Caco-2 (cell line): ENCODE results near the gene KLHL29. TPM values are rescaled to one million over a fixed set of nuclear protein-coding genes. Genes with fewer than 3 reads are reported as not detected.

Experiments used
- BruUV-seq: library from RNA; stranded (reverse); fragments of 400-500 nt; replicated peaks from 2 replicates; lab custom pipeline; 2021; lab: Mats Ljungman, UMichigan
- CTCF ChIA-PET: fragments of 300-600 bp; sonication (Branson Sonifier 250); formaldehyde crosslinking; loops from one replicate; lab custom pipeline; 2022; ENCODE audit warnings: antibody characterized with exemption; lab: Charles Lee
- POLR2A ChIA-PET: fragments of 300-600 bp; sonication (Branson Sonifier 250); formaldehyde crosslinking; loops from one replicate; lab custom pipeline; 2022; ENCODE audit warnings: antibody characterized with exemption; lab: Charles Lee
- DNase-seq, 2 experiments: peaks; one replicate each; pipeline versions ENCODE4 v3.0.0 to v3.0.0-alpha.2; 2020 to 2022
- H3K27me3 ChIP-seq: replicated peaks from 2 replicates; pipeline ENCODE4 v1.6.0; 2011; ENCODE audit warnings: low read length; ENCODE audit not compliant: control insufficient read depth, insufficient read depth
- H3K36me3 ChIP-seq: 2 replicates; pipeline ENCODE4 v1.5.1; 2011; ENCODE audit warnings: low read length; ENCODE audit not compliant: control insufficient read depth, insufficient read depth
- H3K4me1 ChIP-seq: fragments of 250-450 bp; sonication (Bioruptor Pico); 2 replicates; pipeline ENCODE4 v1.5.1; 2020; ENCODE audit warnings: mild to moderate bottlenecking
- H3K4me3 ChIP-seq: 2 replicates; pipeline ENCODE4 v1.5.1; 2011; ENCODE audit warnings: low read depth, mild to moderate bottlenecking, control low read depth, low read length
- H3K9me3 ChIP-seq: fragments of 250-450 bp; sonication (Bioruptor Pico); 2 replicates; pipeline ENCODE4 v1.5.1; 2020; ENCODE audit warnings: mild to moderate bottlenecking, moderate library complexity
- H3K27ac Mint-ChIP-seq: one replicate; pipeline ENCODE4 v1.8.0; 2022; ENCODE audit warnings: mixed read lengths; ENCODE audit not compliant: unreplicated experiment
- H3K27me3 Mint-ChIP-seq: one replicate; pipeline ENCODE4 v1.8.0; 2022; ENCODE audit warnings: mixed read lengths; ENCODE audit not compliant: insufficient read depth, unreplicated experiment
- H3K36me3 Mint-ChIP-seq: one replicate; pipeline ENCODE4 v1.8.0; 2022; ENCODE audit warnings: mild to moderate bottlenecking, mixed read lengths; ENCODE audit not compliant: insufficient read depth, unreplicated experiment
- H3K4me1 Mint-ChIP-seq: one replicate; pipeline ENCODE4 v1.8.0; 2022; ENCODE audit warnings: low read depth, mixed read lengths; ENCODE audit not compliant: unreplicated experiment
- H3K4me3 Mint-ChIP-seq: one replicate; pipeline ENCODE4 v1.8.0; 2022; ENCODE audit warnings: mild to moderate bottlenecking, moderate library complexity, mixed read lengths; ENCODE audit not compliant: unreplicated experiment
- H3K9me3 Mint-ChIP-seq: one replicate; pipeline ENCODE4 v1.8.0; 2022; ENCODE audit warnings: mixed read lengths; ENCODE audit not compliant: unreplicated experiment
- CTCF ChIP-seq, 2 experiments: fragments of 200-600 bp in 1 of 2; IDR thresholded peaks; 1 replicate in 1 of 2; 2 replicates in 1 of 2; pipeline versions ENCODE4 v1.5.1 to v1.8.0; 2011 to 2022; ENCODE audit warnings: antibody characterized with exemption in 1 of 2, control low read depth in 1 of 2, inconsistent platforms in 1 of 2, low read depth in 1 of 2, low read length in 1 of 2, mild to moderate bottlenecking in 1 of 2, moderate library complexity in 1 of 2; ENCODE audit not compliant: insufficient read depth in 1 of 2, severe bottlenecking in 1 of 2, unreplicated experiment in 1 of 2
- intact Hi-C: fragments of 100-400 bp; cut with micrococcal nuclease; formaldehyde crosslinking; loops from one replicate; pipeline ENCODE4 v1.10.0; 2022; ENCODE audit not compliant: unreplicated experiment
- total RNA-seq: library from RNA; stranded (reverse); gene quantifications from 2 replicates; pipeline ENCODE4 v1.2.3, GENCODE V29; 2022

The KLHL29 gene
- total RNA-seq, 1 experiment from 2014 or later: 0.61 TPM

- no peak overlapping the region for H3K4me3 Mint-ChIP-seq
- H3K36me3 Mint-ChIP-seq: no peaks in the 10 kb centered on the region
- CTCF ChIA-PET: no interaction called here
- H3K9me3 Mint-ChIP-seq: no peaks in the 10 kb centered on the region
- Histone ChIP-seq H3K4me1 (peaks cover 6% of the 10 kb centered on the region; the same call in 1 of the 2 replicates), H3K9me3 (no peaks in the 10 kb centered on the region), H3K4me3 (no peak overlapping the region), H3K27me3 (no peaks in the 10 kb centered on the region; the same call in 1 of the 2 replicates), H3K36me3 (no peaks in the 10 kb centered on the region)
- TF ChIP-seq CTCF (IDR thresholded peaks at IDR 0.05; ENCODE audit: insufficient read depth in 1 of 2, low read depth in 1 of 2, low read length in 1 of 2, severe bottlenecking in 1 of 2, unreplicated experiment in 1 of 2): no peak
- no peak overlapping the region for H3K27ac Mint-ChIP-seq
- H3K4me1 Mint-ChIP-seq: no peaks in the 10 kb centered on the region
- no TSS peak for BruUV-seq
- no peak for DNase-seq
- intact Hi-C loops: no loop called here
- POLR2A ChIA-PET: no interaction called here
- peaks cover 2% of the 10 kb centered on the region for H3K27me3 Mint-ChIP-seq
Measured at GRCh38 chr2:23516520-23517256, 131.7 kb downstream of the KLHL29 start.

- POLR2A ChIA-PET: no interaction called here
- Mint-ChIP-seq H3K4me1 (no peaks in the 10 kb centered on the region), H3K36me3 (no peaks in the 10 kb centered on the region), H3K9me3 (no peaks in the 10 kb centered on the region), H3K27me3 (peaks cover 2% of the 10 kb centered on the region), H3K27ac (no peak overlapping the region), H3K4me3 (no peak overlapping the region)
- no peak for DNase-seq
- H3K27me3 ChIP-seq: no peaks in the 10 kb centered on the region; the same call in 1 of the 2 replicates
- no peaks in the 10 kb centered on the region for H3K9me3 ChIP-seq
- no peak for TF ChIP-seq CTCF (IDR thresholded peaks at IDR 0.05; ENCODE audit: insufficient read depth in 1 of 2, low read depth in 1 of 2, low read length in 1 of 2, severe bottlenecking in 1 of 2, unreplicated experiment in 1 of 2)
- no peaks in the 10 kb centered on the region for H3K36me3 ChIP-seq
- CTCF ChIA-PET: no interaction called here
- H3K4me1 ChIP-seq: peaks cover 6% of the 10 kb centered on the region; the same call in 1 of the 2 replicates
- no TSS peak for BruUV-seq
- intact Hi-C loops: no loop called here
- no peak overlapping the region for H3K4me3 ChIP-seq
Measured at GRCh38 chr2:23518481-23519333, 133.7 kb downstream of the KLHL29 start.

- Mint-ChIP-seq H3K27me3 (peaks cover 2% of the 10 kb centered on the region), H3K4me3 (no peak overlapping the region), H3K36me3 (no peaks in the 10 kb centered on the region), H3K27ac (no peak overlapping the region), H3K4me1 (no peaks in the 10 kb centered on the region), H3K9me3 (no peaks in the 10 kb centered on the region)
- Histone ChIP-seq H3K36me3 (no peaks in the 10 kb centered on the region), H3K27me3 (no peaks in the 10 kb centered on the region; the same call in 1 of the 2 replicates), H3K4me3 (no peak overlapping the region), H3K9me3 (no peaks in the 10 kb centered on the region), H3K4me1 (peaks cover 6% of the 10 kb centered on the region; the same call in 1 of the 2 replicates)
- CTCF ChIA-PET: no interaction called here
- POLR2A ChIA-PET: no interaction called here
- BruUV-seq: no TSS peak
- no peak for TF ChIP-seq CTCF (IDR thresholded peaks at IDR 0.05; ENCODE audit: insufficient read depth in 1 of 2, low read depth in 1 of 2, low read length in 1 of 2, severe bottlenecking in 1 of 2, unreplicated experiment in 1 of 2)
- intact Hi-C loops: no loop called here
- DNase-seq: no peak
Measured at GRCh38 chr2:23519334-23519651, 134.3 kb downstream of the KLHL29 start.
